Measurements from ENCODE around the gene AIF1L.

Gene AIF1L

GRCh38 chr9:131078427-131079366, 17.6 kb upstream of the AIF1L start:
- no peaks in the 10 kb centered on the region for H3K9me3 ChIP-seq (ENCODE audit: control insufficient read depth in 1 of 2, low read length in 2 of 2)

GRCh38 chr9:131080589-131080988, 15.7 kb upstream of the AIF1L start:
- Histone ChIP-seq H3K9ac (ENCODE audit: low read depth in 1 of 2, low read length in 2 of 2) (no peak overlapping the region), H3K27ac (ENCODE audit: low read depth, low read length) (no peak overlapping the region), H3K4me3 (ENCODE audit: low read depth in 1 of 2, low read length in 2 of 2) (no peak overlapping the region)

More at GRCh38 chr9:131078427-131079366, 17.6 kb upstream of the AIF1L start:
- H3K36me3 ChIP-seq (ENCODE audit: control insufficient read depth in 1 of 2, insufficient read depth in 2 of 2, low read length in 2 of 2): no peaks in the 10 kb centered on the region
- no peaks in the 10 kb centered on the region for H3K27me3 ChIP-seq (ENCODE audit: control insufficient read depth in 1 of 2, insufficient read depth in 2 of 2, low read length in 2 of 2)
- H3K4me1 ChIP-seq (ENCODE audit: control insufficient read depth in 1 of 2, insufficient read depth in 2 of 2, low read length in 2 of 2): no peaks in the 10 kb centered on the region
- no peak overlapping the region for H3K27ac ChIP-seq (ENCODE audit: low read depth, low read length)
- H3K9ac ChIP-seq (ENCODE audit: low read depth in 1 of 2, low read length in 2 of 2): no peak overlapping the region
- H3K4me3 ChIP-seq (ENCODE audit: low read depth in 1 of 2, low read length in 2 of 2): no peak overlapping the region

DNA sequence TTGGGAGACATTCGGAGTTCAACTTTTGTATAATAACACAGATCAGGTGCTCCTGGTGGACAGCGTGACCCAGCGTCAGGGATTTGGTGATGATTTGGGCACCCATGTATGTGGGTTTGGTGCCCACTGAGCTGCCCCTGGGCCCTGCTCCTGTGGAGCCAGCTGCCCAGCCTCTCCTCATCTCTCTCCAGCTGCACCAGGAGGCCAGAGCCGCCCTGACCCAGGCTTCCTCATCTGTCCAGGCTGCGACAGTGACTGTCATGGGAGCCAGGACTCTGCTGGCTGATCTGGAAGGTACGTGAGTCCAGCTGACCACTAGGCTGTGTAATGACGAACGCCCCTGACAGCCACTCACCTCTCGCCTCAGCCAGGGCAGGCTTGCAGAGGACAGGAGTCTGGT, 14.5 kb upstream of the AIF1L start:
- Histone ChIP-seq H3K4me3 (ENCODE audit: low read depth in 1 of 2, low read length in 2 of 2) (no peak overlapping the region), H3K36me3 (ENCODE audit: control insufficient read depth in 1 of 2, insufficient read depth in 2 of 2, low read length in 2 of 2) (no peaks in the 10 kb centered on the region), H3K27me3 (ENCODE audit: control insufficient read depth in 1 of 2, insufficient read depth in 2 of 2, low read length in 2 of 2) (no peaks in the 10 kb centered on the region), H3K9ac (ENCODE audit: low read depth in 1 of 2, low read length in 2 of 2) (no peak overlapping the region), H3K27ac (ENCODE audit: low read depth, low read length) (no peak overlapping the region), H3K9me3 (ENCODE audit: control insufficient read depth in 1 of 2, low read length in 2 of 2) (no peaks in the 10 kb centered on the region), H3K4me1 (ENCODE audit: control insufficient read depth in 1 of 2, insufficient read depth in 2 of 2, low read length in 2 of 2) (no peaks in the 10 kb centered on the region)

More at GRCh38 chr9:131080589-131080988, 15.7 kb upstream of the AIF1L start:
- Histone ChIP-seq H3K36me3 (ENCODE audit: control insufficient read depth in 1 of 2, insufficient read depth in 2 of 2, low read length in 2 of 2) (no peaks in the 10 kb centered on the region), H3K9me3 (ENCODE audit: control insufficient read depth in 1 of 2, low read length in 2 of 2) (no peaks in the 10 kb centered on the region), H3K4me1 (ENCODE audit: control insufficient read depth in 1 of 2, insufficient read depth in 2 of 2, low read length in 2 of 2) (no peaks in the 10 kb centered on the region), H3K27me3 (ENCODE audit: control insufficient read depth in 1 of 2, insufficient read depth in 2 of 2, low read length in 2 of 2) (no peaks in the 10 kb centered on the region)

GRCh38 chr9:131082774-131083512, 13.4 kb upstream of the AIF1L start:
- H3K4me3 ChIP-seq (ENCODE audit: low read depth in 1 of 2, low read length in 2 of 2): no peak overlapping the region
- no peaks in the 10 kb centered on the region for H3K27me3 ChIP-seq (ENCODE audit: control insufficient read depth in 1 of 2, insufficient read depth in 2 of 2, low read length in 2 of 2)
- no peak overlapping the region for H3K27ac ChIP-seq (ENCODE audit: low read depth, low read length)
- no peaks in the 10 kb centered on the region for H3K9me3 ChIP-seq (ENCODE audit: control insufficient read depth in 1 of 2, low read length in 2 of 2)
- no peak overlapping the region for H3K9ac ChIP-seq (ENCODE audit: low read depth in 1 of 2, low read length in 2 of 2)
- H3K4me1 ChIP-seq (ENCODE audit: control insufficient read depth in 1 of 2, insufficient read depth in 2 of 2, low read length in 2 of 2): no peaks in the 10 kb centered on the region
- no peaks in the 10 kb centered on the region for H3K36me3 ChIP-seq (ENCODE audit: control insufficient read depth in 1 of 2, insufficient read depth in 2 of 2, low read length in 2 of 2)

GRCh38 chr9:131084661-131085369, 11.5 kb upstream of the AIF1L start:
- Histone ChIP-seq H3K9me3 (ENCODE audit: control insufficient read depth in 1 of 2, low read length in 2 of 2) (no peaks in the 10 kb centered on the region), H3K27me3 (ENCODE audit: control insufficient read depth in 1 of 2, insufficient read depth in 2 of 2, low read length in 2 of 2) (no peaks in the 10 kb centered on the region), H3K36me3 (ENCODE audit: control insufficient read depth in 1 of 2, insufficient read depth in 2 of 2, low read length in 2 of 2) (no peaks in the 10 kb centered on the region), H3K9ac (ENCODE audit: low read depth in 1 of 2, low read length in 2 of 2) (no peak overlapping the region), H3K4me3 (ENCODE audit: low read depth in 1 of 2, low read length in 2 of 2) (no peak overlapping the region), H3K27ac (ENCODE audit: low read depth, low read length) (no peak overlapping the region), H3K4me1 (ENCODE audit: control insufficient read depth in 1 of 2, insufficient read depth in 2 of 2, low read length in 2 of 2) (no peaks in the 10 kb centered on the region)

- Histone ChIP-seq H3K9me3 (ENCODE audit: control insufficient read depth in 1 of 2, low read length in 2 of 2) (no peaks in the 10 kb centered on the region), H3K9ac (ENCODE audit: low read depth in 1 of 2, low read length in 2 of 2) (no peak overlapping the region)
Observed at GRCh38 chr9:131085370-131086122, 10.8 kb upstream of the AIF1L start.

GRCh38 chr9:131087354-131087893, 8.9 kb upstream of the AIF1L start:
- H3K9ac ChIP-seq (ENCODE audit: low read depth in 1 of 2, low read length in 2 of 2): no peak overlapping the region
- no peaks in the 10 kb centered on the region for H3K27me3 ChIP-seq (ENCODE audit: control insufficient read depth in 1 of 2, insufficient read depth in 2 of 2, low read length in 2 of 2)
- no peak overlapping the region for H3K27ac ChIP-seq (ENCODE audit: low read depth, low read length)
- H3K4me1 ChIP-seq (ENCODE audit: control insufficient read depth in 1 of 2, insufficient read depth in 2 of 2, low read length in 2 of 2): no peaks in the 10 kb centered on the region
- H3K36me3 ChIP-seq (ENCODE audit: control insufficient read depth in 1 of 2, insufficient read depth in 2 of 2, low read length in 2 of 2): no peaks in the 10 kb centered on the region
- H3K4me3 ChIP-seq (ENCODE audit: low read depth in 1 of 2, low read length in 2 of 2): no peak overlapping the region
- H3K9me3 ChIP-seq (ENCODE audit: control insufficient read depth in 1 of 2, low read length in 2 of 2): no peaks in the 10 kb centered on the region

More at GRCh38 chr9:131085370-131086122, 10.8 kb upstream of the AIF1L start:
- no peaks in the 10 kb centered on the region for H3K27me3 ChIP-seq (ENCODE audit: control insufficient read depth in 1 of 2, insufficient read depth in 2 of 2, low read length in 2 of 2)
- no peak overlapping the region for H3K4me3 ChIP-seq (ENCODE audit: low read depth in 1 of 2, low read length in 2 of 2)
- no peak overlapping the region for H3K27ac ChIP-seq (ENCODE audit: low read depth, low read length)
- no peaks in the 10 kb centered on the region for H3K4me1 ChIP-seq (ENCODE audit: control insufficient read depth in 1 of 2, insufficient read depth in 2 of 2, low read length in 2 of 2)
- no peaks in the 10 kb centered on the region for H3K36me3 ChIP-seq (ENCODE audit: control insufficient read depth in 1 of 2, insufficient read depth in 2 of 2, low read length in 2 of 2)

DNA sequence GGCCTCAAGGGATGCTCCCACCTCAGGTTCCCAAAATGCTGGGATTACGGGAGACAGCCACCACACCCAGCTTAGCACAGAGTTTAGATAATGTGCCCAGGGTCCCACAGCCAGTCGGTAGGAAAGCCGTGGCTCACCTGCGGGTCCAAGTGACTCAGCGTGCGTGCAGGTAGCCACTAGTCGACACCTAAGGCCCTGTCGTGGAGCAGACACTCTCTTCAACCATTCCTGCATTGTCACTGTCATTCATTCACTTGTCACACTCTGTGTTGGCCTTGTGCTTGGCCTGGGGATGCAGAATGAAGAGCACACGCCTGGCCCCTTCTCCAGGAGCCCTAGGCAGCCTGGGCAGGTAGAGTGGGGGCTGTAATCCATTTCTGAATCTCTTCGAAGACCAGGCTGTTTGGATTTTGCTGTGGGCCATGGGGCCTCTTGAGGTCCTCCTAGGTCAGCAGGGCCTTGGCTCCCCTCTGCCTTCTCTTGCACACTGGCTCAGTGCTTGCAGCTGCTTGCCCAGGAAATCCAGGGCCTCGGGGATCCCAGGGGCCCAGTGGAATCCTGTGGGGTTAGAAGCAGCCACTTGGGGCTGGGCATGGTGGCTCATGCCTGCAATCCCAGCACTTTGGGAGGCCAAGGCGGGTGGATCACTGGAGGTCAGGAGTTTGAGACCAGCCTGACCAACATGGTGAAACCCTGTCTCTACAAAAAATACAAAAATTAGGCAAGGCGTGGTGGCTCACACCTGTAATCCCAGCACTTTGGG, 6.1 kb upstream of the AIF1L start:
- no peak overlapping the region for H3K27ac ChIP-seq (ENCODE audit: low read depth, low read length)
- no peaks in the 10 kb centered on the region for H3K36me3 ChIP-seq (ENCODE audit: control insufficient read depth in 1 of 2, insufficient read depth in 2 of 2, low read length in 2 of 2)
- peaks cover 7 to 14% of the 10 kb centered on the region in 2 donors for H3K27me3 ChIP-seq (ENCODE audit: control insufficient read depth in 1 of 2, insufficient read depth in 2 of 2, low read length in 2 of 2)
- H3K4me1 ChIP-seq (ENCODE audit: control insufficient read depth in 1 of 2, insufficient read depth in 2 of 2, low read length in 2 of 2): peaks cover 0 to 6% of the 10 kb centered on the region in 2 donors
- H3K9me3 ChIP-seq (ENCODE audit: control insufficient read depth in 1 of 2, low read length in 2 of 2): no peaks in the 10 kb centered on the region
- H3K9ac ChIP-seq (ENCODE audit: low read depth in 1 of 2, low read length in 2 of 2): no peak overlapping the region
- no peak overlapping the region for H3K4me3 ChIP-seq (ENCODE audit: low read depth in 1 of 2, low read length in 2 of 2)

All from duodenal mucosa (tissue), 2 donors.